GM12878 (cell line): ENCODE data around the gene ASRGL1. TPM values are rescaled to one million over a fixed set of nuclear protein-coding genes. Genes with fewer than 3 reads are reported as not detected.

Experiments used
- ATAC-seq: fragments of 200-7000 bp; cut with Tn5 transposase; 3 replicates; pipeline ENCODE4 v1.9.1; 2020; ENCODE audit warnings: mild to moderate bottlenecking, moderate library complexity
- BruUV-seq: library from RNA; stranded (reverse); fragments of 400-500 nt; replicated peaks from 2 replicates; lab custom pipeline; 2021; lab: Mats Ljungman, UMichigan
- CTCF ChIA-PET: fragments of 300-600 bp; sonication (Branson Sonifier 250); formaldehyde crosslinking; extraction: SDS; loops from one replicate; lab custom pipeline; 2021; ENCODE audit warnings: inconsistent platforms; lab: Yijun Ruan, JAX
- POLR2A ChIA-PET: fragments of 350-600 bp; formaldehyde crosslinking; extraction: SDS; loops from one replicate; lab custom pipeline; 2021; ENCODE audit warnings: inconsistent platforms; lab: Charles Lee
- RAD21 ChIA-PET: fragments of 300-600 bp; sonication (Branson Sonifier 250); formaldehyde crosslinking; loops from one replicate; lab custom pipeline; 2023; ENCODE audit warnings: antibody characterized with exemption; ENCODE audit not compliant: unreplicated experiment; lab: Charles Lee
- SMC1A ChIA-PET: fragments of 300-600 bp; sonication (Branson Sonifier 250); formaldehyde crosslinking; loops from one replicate; lab custom pipeline; 2023; ENCODE audit not compliant: unreplicated experiment, uncharacterized antibody; lab: Charles Lee
- DNase-seq: peaks from one replicate; pipeline ENCODE4 v3.0.0-alpha.2; 2011; ENCODE audit warnings: low read depth, low spot score
- FAIRE-seq: peaks from 3 replicates; lab custom pipeline; 2011; peaks lifted over from hg19 to GRCh38; lab: Jason Lieb, UNC
- H2AFZ ChIP-seq: 2 replicates; pipeline ENCODE4 v1.6.0; 2011; ENCODE audit warnings: low read depth, low read length, control low read depth; ENCODE audit not compliant: control insufficient read depth
- H3K27ac ChIP-seq: 2 replicates; pipeline ENCODE4 v1.5.1; 2011; ENCODE audit warnings: control low read depth; ENCODE audit not compliant: control insufficient read depth, insufficient read depth
- H3K27me3 ChIP-seq, 2 experiments: replicated peaks in 1 of 2; 2 replicates each; pipeline versions ENCODE4 v1.6.0 to v1.6.1; 2011; ENCODE audit warnings: low read length in 1 of 2; ENCODE audit not compliant: control insufficient read depth in 2 of 2, insufficient read depth in 2 of 2
- H3K36me3 ChIP-seq, 2 experiments: 2 replicates each; pipeline ENCODE4 v1.5.1; 2011; ENCODE audit warnings: low read length in 1 of 2; ENCODE audit not compliant: control insufficient read depth in 2 of 2, insufficient read depth in 2 of 2
- H3K4me1 ChIP-seq: 2 replicates; pipeline ENCODE4 v1.6.1; 2011; ENCODE audit warnings: mild to moderate bottlenecking, low read length, moderate library complexity, mixed read lengths; ENCODE audit not compliant: control insufficient read depth, insufficient read depth
- H3K4me2 ChIP-seq: 2 replicates; pipeline ENCODE4 v1.6.0; 2011; ENCODE audit warnings: control low read depth; ENCODE audit not compliant: control insufficient read depth, insufficient read depth
- H3K4me3 ChIP-seq: fragments of 200-600 bp; sonication (generic); 2 replicates; pipeline ENCODE4 v1.5.1; 2016
- H3K79me2 ChIP-seq: 2 replicates; pipeline ENCODE4 v1.6.0; 2011; ENCODE audit warnings: low read length; ENCODE audit not compliant: control insufficient read depth, insufficient read depth
- H3K9ac ChIP-seq: 2 replicates; pipeline ENCODE4 v1.8.0; 2011; ENCODE audit warnings: low read length, control low read depth, mixed read lengths; ENCODE audit not compliant: control insufficient read depth, insufficient read depth
- H3K9me3 ChIP-seq: replicated peaks from 3 replicates; pipeline ENCODE4 v1.5.1; 2011; ENCODE audit warnings: mild to moderate bottlenecking, low read length; ENCODE audit not compliant: control insufficient read depth, insufficient read depth
- H4K20me1 ChIP-seq: 2 replicates; pipeline ENCODE4 v1.6.0; 2011; ENCODE audit not compliant: control insufficient read depth, insufficient read depth
- BMI1 ChIP-seq: fragments of 450-650 bp; IDR thresholded peaks from 2 replicates; pipeline ENCODE4 v1.6.1; 2016; ENCODE audit warnings: mild to moderate bottlenecking, moderate library complexity, borderline replicate concordance
- CHD2 ChIP-seq: IDR thresholded peaks from 2 replicates; pipeline ENCODE4 v1.6.1; 2011; ENCODE audit warnings: low read depth, low read length, improper control_type of control experiment, borderline replicate concordance
- DPF2 ChIP-seq: fragments of 450-650 bp; IDR thresholded peaks from 2 replicates; pipeline ENCODE4 v1.6.1; 2017; ENCODE audit warnings: mild to moderate bottlenecking
- ELK1 ChIP-seq: IDR thresholded peaks from 2 replicates; pipeline ENCODE4 v1.6.1; 2012; ENCODE audit warnings: low read depth, low read length, improper control_type of control experiment
- FOS ChIP-seq: IDR thresholded peaks from 3 replicates; pipeline ENCODE4 v1.6.1; 2011; ENCODE audit warnings: borderline replicate concordance; ENCODE audit not compliant: insufficient read length; ENCODE audit errors: extremely low read depth
- MXI1 ChIP-seq: fragments of 150-350 bp; IDR thresholded peaks from 2 replicates; pipeline ENCODE4 v1.6.1; 2011; ENCODE audit warnings: low read depth, mild to moderate bottlenecking, inconsistent platforms, low read length, improper control_type of control experiment
- SMAD1 ChIP-seq: fragments of 450-650 bp; IDR thresholded peaks from 2 replicates; pipeline ENCODE4 v1.6.1; 2018; ENCODE audit warnings: mild to moderate bottlenecking, low read depth; ENCODE audit not compliant: partially characterized antibody
- ZNF384 ChIP-seq: IDR thresholded peaks from 2 replicates; pipeline ENCODE4 v1.6.1; 2012; ENCODE audit warnings: low read depth, mild to moderate bottlenecking, low read length, improper control_type of control experiment, borderline replicate concordance
- ZNF687 ChIP-seq: fragments of 450-650 bp; IDR thresholded peaks from 2 replicates; pipeline ENCODE4 v1.6.1; 2017; ENCODE audit warnings: mild to moderate bottlenecking, moderate library complexity
- WGBS: methylation state at CpG from one replicate; pipeline ENCODE4 v1.1.6; 2016; ENCODE audit warnings: low lambda C conversion rate; ENCODE audit not compliant: insufficient replicate concordance, insufficient coverage; ENCODE audit errors: missing lambda C conversion rate; 5-methylcytosine and 5-hydroxymethylcytosine counted together
- in situ Hi-C: fragments of 300-500 bp; cut with MboI; formaldehyde crosslinking; loops from 9 replicates; pipeline ENCODE4 v1.14.3; 2018; ENCODE audit warnings: mixed read lengths
- intact Hi-C: fragments of 100-400 bp; cut with micrococcal nuclease; formaldehyde crosslinking; loops from one replicate; pipeline ENCODE4 v1.14.2; 2022; ENCODE audit not compliant: unreplicated experiment
- polyA plus RNA-seq, 11 experiments: library from polyadenylated mRNA; depleted of rRNA in 4 of 11; unstranded in 6 of 11; stranded (reverse) in 5 of 11; fragments of >200 nt; fragmentation: Nextera tagmentation in 4 of 11; fragmentation: Illumina TruSeq in 1 of 11; extraction: Ambion mirVana in 4 of 11; extraction: Trizol in 1 of 11; gene quantifications; 1 replicate in 1 of 11; 2 replicates in 10 of 11; pipeline versions ENCODE4 v1.2.1 to v1.2.3, GENCODE V29; 2011 to 2016; ENCODE audit warnings: inconsistent platforms in 2 of 11, missing spikeins in 2 of 11, low read depth in 1 of 11
- total RNA-seq, 4 experiments: library from RNA; depleted of rRNA in 3 of 4; stranded (reverse); fragments of >200 nt in 3 of 4; fragmentation: Illumina TruSeq in 1 of 4; extraction: Trizol in 1 of 4; gene quantifications; 2 replicates each; pipeline versions ENCODE4 v1.2.1 to v1.2.3, GENCODE V29; 2013 to 2021
- TF ChIP-seq, protein P1 (sequence below): fragments of 450-650 bp; IDR thresholded peaks from 2 replicates; pipeline ENCODE4 v1.6.1; 2017; ENCODE audit warnings: mild to moderate bottlenecking, low read depth, inconsistent platforms; ENCODE audit not compliant: poor library complexity, severe bottlenecking
- TF ChIP-seq, protein P2 (sequence below): fragments of 450-650 bp; IDR thresholded peaks from 2 replicates; pipeline ENCODE4 v1.6.1; 2017; ENCODE audit warnings: low read depth, mild to moderate bottlenecking, moderate library complexity

ASRGL1 gene
- total and polyA plus RNA-seq, 10 of the 15 experiments (the other 5 are each of a cell fraction or from before 2014, with no cell fraction given) = 0.97 to 24.5 (median 4.8) TPM

DNA sequence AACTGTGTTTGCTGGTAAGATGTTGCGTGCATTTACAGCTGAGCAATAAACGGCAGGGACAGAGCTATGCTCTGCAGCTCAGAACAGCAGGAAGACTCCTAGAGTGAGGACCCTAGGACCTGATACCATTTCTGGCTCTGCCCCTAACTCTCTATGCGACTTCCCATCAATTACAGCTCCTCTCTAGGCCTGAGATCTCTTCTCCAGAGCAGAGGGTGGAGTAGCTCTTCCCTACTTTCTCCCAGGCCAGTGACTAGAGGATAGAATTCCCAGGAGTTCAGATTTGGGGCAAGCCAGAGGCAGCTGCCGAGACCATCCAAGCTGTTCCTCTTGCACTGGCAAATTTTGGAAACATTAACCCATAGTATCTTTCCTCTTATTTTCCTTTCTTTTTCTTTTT, 68.8 kb downstream of the ASRGL1 start (continued):
- TF ChIP-seq ELK1 (no peak), DPF2 (no peak), ZNF384 (no peak), MXI1 (no peak), SMAD1 (no peak)
- TF ChIP-seq, protein P1, sequence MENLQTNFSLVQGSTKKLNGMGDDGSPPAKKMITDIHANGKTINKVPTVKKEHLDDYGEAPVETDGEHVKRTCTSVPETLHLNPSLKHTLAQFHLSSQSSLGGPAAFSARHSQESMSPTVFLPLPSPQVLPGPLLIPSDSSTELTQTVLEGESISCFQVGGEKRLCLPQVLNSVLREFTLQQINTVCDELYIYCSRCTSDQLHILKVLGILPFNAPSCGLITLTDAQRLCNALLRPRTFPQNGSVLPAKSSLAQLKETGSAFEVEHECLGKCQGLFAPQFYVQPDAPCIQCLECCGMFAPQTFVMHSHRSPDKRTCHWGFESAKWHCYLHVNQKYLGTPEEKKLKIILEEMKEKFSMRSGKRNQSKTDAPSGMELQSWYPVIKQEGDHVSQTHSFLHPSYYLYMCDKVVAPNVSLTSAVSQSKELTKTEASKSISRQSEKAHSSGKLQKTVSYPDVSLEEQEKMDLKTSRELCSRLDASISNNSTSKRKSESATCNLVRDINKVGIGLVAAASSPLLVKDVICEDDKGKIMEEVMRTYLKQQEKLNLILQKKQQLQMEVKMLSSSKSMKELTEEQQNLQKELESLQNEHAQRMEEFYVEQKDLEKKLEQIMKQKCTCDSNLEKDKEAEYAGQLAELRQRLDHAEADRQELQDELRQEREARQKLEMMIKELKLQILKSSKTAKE = no peak

DNA sequence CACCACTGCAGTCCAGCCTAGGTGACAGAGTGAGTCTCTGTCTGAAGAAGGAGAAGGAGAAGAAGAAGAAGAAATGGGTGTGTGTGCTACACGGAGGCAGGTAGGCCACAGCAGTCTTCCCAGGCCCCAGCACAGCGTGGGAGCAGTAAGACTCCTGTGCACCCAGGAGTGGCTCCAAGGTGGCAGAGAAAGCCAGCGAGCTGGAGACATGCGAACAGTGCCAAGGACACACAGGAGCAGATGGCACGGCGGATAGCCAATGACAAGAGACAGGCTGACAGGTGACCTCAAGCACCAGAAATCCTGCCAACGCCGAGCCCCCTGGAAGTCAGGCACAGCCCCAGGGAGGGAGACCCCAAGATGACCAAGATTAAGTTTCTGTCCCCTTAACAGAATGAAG, 72.6 kb downstream of the ASRGL1 start:
- intact Hi-C loops (no loop called here), in situ Hi-C loops (no loop called here)
- TF ChIP-seq CHD2 (no peak), FOS (no peak), ZNF687 (no peak), BMI1 (no peak)
- TF ChIP-seq, protein P2, sequence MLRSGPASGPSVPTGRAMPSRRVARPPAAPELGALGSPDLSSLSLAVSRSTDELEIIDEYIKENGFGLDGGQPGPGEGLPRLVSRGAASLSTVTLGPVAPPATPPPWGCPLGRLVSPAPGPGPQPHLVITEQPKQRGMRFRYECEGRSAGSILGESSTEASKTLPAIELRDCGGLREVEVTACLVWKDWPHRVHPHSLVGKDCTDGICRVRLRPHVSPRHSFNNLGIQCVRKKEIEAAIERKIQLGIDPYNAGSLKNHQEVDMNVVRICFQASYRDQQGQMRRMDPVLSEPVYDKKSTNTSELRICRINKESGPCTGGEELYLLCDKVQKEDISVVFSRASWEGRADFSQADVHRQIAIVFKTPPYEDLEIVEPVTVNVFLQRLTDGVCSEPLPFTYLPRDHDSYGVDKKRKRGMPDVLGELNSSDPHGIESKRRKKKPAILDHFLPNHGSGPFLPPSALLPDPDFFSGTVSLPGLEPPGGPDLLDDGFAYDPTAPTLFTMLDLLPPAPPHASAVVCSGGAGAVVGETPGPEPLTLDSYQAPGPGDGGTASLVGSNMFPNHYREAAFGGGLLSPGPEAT = no peak
- CTCF ChIA-PET = interaction anchor here (1.5 kb wide), 1 partner anchor 15 kb away, joined by 4 read pairs; no protein-coding TSS in a partner anchor
- H2AFZ ChIP-seq = no peak overlapping the region
- no peaks in the 10 kb centered on the region for H4K20me1 ChIP-seq
- H3K9ac ChIP-seq = no peak overlapping the region
- POLR2A ChIA-PET = interaction anchor here (0.6 kb wide), 1 partner anchor 1095 kb away, joined by 11 read pairs; no protein-coding TSS in a partner anchor
- SMC1A ChIA-PET = no interaction called here
- H3K9me3 ChIP-seq = no peaks in the 10 kb centered on the region
- no peak for DNase-seq
- H3K27me3 ChIP-seq = peaks cover 0 to 1% of the 10 kb centered on the region in 2 experiments; a peak in 3 of 4 replicates
- ATAC-seq = no peak
- 56% methylated on average over 8 of the region's 8 CpGs for WGBS
- H3K4me3 ChIP-seq = no peak overlapping the region
- no peak for FAIRE-seq
- BruUV-seq = no TSS peak
- H3K79me2 ChIP-seq = no peaks in the 10 kb centered on the region
- no peak overlapping the region for H3K27ac ChIP-seq
- H3K4me2 ChIP-seq = no peak overlapping the region
- no peaks in the 10 kb centered on the region for H3K4me1 ChIP-seq
- H3K36me3 ChIP-seq = no peaks in the 10 kb centered on the region
- RAD21 ChIA-PET = interaction anchor here (0.6 kb wide), 1 partner anchor 82 kb away, joined by 3 read pairs; no protein-coding TSS in a partner anchor
